HG03064 (cell line): ENCODE results near the gene NPR3.
"Not testable (repeated sequence)": the region's sequence is repeated elsewhere in the genome, so short reads cannot be mapped to it uniquely, and the experiment has no call there.

ENCODE experiments used
- ATAC-seq: cut with Tn5 transposase; IDR thresholded peaks from one replicate; pipeline ENCODE4 v1.9.1; 2021; ENCODE audit warnings: low read depth; ENCODE audit not compliant: unreplicated experiment

Gene NPR3

DNA sequence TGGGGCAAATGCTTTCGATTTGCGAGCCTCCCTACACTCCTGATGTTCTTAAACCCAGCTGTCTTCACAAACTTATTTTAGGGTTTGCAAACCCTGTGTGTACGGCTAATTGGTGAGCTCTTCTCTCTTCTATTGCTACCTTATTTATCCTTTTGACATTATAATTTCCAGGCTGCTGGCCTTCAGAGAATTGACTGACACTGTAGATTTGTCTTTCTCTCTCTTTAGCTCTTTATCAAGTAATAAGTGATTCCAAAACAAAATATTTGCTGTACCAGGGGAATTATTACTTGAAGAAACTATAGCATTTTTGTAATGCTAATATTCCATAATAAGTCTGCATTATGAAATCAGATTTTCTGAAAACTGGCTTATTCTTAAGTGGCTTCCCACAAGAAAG is 92.5 kb downstream of the NPR3 start:
- ATAC-seq = no peak

DNA sequence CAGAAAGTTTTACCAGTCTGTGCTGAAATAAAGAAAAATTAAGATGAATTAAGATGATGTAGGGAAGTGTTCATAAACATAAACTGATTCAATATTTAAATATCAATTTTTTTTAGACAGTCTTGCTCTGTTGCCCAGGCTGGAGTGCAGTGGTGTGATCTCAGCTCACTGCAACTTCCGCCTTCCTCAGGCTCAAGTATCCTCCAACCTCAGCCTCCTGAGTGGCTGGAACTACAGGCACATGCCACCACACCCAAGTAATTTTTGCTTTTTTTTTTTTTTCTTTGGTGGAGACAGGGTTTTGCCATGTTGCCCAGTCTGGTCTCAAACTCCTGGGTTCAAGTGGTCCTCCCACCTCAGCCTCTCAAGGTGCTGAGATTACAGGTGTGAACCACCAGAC is 94.3 kb downstream of the NPR3 start:
- ATAC-seq = not testable (repeated sequence)

- no peak for ATAC-seq
Observed at GRCh38 chr5:32805971-32806638, 95.0 kb downstream of the NPR3 start.

GRCh38 chr5:32808783-32809182 is 97.7 kb downstream of the NPR3 start:
- ATAC-seq = no peak

- ATAC-seq = no peak
Observed at GRCh38 chr5:32810804-32811203, 99.7 kb downstream of the NPR3 start.

- no peak for ATAC-seq
Observed at GRCh38 chr5:32812399-32812798, 101.3 kb downstream of the NPR3 start.

DNA sequence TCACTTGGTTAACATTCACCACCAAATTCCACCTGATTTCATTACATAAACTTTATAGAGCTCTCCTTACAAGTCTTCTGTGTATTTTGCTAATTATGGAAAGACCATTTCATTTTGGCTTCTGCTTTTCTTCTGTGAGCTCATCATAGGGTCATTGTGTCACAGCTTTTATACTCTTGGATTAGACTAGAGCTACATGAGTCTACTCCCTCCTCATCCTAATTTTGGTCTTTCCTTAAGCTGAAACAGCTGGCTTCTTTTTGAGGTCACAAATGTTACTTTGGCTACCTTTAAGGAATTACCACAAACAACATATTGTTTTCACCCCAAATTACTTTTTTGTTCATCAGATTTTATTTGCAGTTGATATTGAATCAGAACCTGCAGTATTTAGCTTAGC is 103.0 kb downstream of the NPR3 start:
- ATAC-seq = no peak

DNA sequence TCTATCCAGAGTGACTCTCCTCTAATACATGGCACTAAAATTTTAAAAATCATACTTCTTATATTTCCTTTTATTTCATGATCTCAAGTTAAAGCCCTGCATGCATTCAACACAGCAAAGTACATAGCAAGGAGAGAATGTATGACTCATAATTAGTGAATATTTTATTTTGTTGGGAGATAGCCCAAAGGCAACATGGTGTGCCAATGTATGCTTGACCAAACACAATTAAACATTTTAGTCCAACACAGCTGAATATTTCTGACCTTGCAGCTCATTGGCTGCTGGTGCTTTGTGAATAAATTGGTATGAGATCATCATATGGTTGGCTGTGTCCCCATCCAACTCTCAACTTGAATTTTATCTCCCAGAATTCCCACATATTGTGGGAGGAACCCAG is 103.5 kb downstream of the NPR3 start:
- ATAC-seq = no peak

DNA sequence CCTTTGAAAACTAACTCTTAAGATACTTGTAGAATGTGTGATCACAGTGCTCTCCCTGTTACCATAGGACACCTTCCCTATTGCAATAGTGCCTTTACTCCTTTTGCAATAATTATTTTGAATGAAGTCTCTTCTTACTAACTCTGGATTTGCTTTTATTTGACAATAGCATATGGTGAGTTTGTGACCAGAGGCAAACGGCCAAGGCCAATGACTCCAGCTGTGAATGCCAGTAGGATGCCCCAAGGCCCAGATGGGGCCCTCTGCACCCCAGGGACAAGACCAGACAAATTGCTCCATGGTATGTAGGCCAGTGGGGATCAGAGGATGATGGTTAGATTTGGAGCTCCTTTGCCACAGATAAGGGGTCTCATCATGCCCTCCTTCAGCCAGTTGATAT is 116.9 kb downstream of the NPR3 start:
- ATAC-seq = no peak

GRCh38 chr5:32828492-32828891 is 117.4 kb downstream of the NPR3 start:
- no peak for ATAC-seq

DNA sequence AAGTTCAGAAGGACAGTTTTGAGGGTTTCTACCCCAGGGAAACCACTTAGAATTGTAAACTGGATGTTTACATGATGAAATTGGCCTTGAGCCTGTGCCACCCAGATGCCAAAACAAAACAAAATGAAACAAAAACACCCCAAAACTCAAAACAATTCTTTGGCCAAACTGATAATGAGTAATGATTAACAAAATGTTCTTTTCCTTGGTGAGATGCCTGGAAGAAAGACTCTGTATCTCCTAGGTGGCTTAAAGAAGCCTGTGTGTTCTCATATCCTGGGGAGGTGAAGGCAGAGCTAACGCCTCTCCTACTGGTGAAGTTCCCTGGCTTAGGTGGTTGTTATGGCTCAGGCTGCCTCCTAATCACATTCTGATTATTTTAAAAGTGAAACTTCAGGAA is 120.5 kb downstream of the NPR3 start:
- no peak for ATAC-seq

- no peak for ATAC-seq
Observed at GRCh38 chr5:32833127-32833526, 122.0 kb downstream of the NPR3 start.

GRCh38 chr5:32833663-32834062 is 122.5 kb downstream of the NPR3 start:
- ATAC-seq = no peak

GRCh38 chr5:32834251-32834650 is 123.1 kb downstream of the NPR3 start:
- no peak for ATAC-seq

DNA sequence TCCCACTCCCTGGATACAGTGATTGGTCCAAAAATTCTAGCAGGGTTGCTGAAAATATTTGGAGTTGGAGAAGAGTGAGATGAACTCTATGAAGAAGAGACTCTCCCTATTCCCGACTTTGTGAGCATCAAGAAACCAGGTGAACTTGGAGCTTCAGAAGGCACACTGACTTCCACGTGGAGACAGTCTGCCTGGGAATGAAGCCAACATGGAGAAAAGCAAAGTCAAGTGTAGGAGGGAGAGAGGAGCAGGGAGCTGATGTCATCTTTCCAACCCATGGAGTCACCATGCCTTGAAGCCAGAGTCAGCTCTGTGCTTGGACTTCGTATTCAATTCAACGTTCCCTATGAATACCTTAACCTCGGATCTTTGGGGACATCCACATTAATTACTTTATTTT is 125.1 kb downstream of the NPR3 start:
- ATAC-seq = no peak

DNA sequence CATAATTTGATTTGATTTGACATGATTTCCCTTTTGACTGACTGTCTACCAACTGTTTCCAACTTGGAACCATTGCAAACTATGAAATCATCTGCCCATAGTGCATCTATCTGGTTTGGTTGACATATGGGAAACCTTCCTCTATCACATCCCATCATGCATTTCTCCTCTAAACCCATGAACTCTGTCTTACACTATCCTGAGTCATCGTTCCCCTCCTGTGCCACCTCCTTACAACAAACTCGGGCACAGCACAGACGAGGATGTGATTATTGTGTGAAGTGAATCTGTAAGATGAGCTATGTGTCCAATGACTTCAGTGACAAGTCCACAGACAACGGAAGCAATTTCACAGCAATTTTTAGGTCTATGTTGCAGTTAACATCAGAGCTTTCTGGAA is 126.1 kb downstream of the NPR3 start:
- ATAC-seq = no peak

DNA sequence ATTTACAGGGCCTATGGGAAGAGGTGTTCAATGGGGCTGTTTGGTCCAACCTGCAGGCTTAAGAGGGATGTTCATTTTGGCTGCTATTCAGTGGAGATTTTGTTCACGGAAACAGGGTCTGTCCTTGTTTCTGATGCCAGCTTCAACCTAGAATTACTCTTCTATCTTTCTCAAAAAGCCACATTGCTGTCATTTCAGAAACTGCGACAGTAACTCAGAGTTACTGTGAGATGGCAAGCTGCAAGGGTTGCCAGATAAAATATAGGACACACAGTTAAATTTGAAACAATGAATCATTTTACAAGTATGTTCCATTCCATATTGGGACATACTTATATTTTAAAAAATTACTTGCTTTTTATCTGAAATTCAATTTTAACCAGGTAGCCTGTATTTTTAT is 128.0 kb downstream of the NPR3 start:
- no peak for ATAC-seq

GRCh38 chr5:32840606-32841005 is 129.5 kb downstream of the NPR3 start:
- ATAC-seq = no peak
